ENCODE data around the gene PODXL.

GRCh38 chr7:131501930-131502685 is 54.3 kb downstream of the PODXL start:
- TF ChIP-seq CTCF (IDR thresholded peaks at IDR 0.05 in 4 of 5, conservative IDR thresholded peaks at IDR 0.05 in 1 of 5) (no peak), POLR2A (IDR thresholded peaks at IDR 0.05) (no peak)

All from gastrocnemius medialis (tissue), 4 donors.